Measurements from ENCODE around the gene PSG7.
"Not testable (repeated sequence)": the region's sequence is repeated elsewhere in the genome, so short reads cannot be mapped to it uniquely, and the experiment has no call there.

PSG7 gene

DNA sequence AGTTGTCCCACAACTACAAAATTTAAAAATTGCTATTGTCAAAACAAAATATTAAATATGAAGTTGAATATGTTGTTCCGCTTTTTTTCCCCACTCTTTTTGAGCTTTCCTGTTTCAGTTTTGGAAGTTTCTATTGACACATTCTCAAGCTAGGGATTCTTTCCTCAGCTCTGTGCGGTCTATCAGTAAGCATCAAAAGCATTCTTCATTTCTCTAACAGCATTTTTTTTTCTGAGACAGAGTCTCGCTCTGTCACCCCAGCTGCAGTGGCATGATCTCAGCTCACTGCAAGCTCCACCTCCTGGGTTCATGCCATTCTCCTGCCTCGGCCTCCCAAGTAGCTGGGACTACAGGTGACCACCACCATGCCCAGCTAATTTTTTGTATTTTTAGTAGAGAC is 24.1 kb downstream of the PSG7 start:
- DNase-seq, result not testable (repeated sequence)

DNA sequence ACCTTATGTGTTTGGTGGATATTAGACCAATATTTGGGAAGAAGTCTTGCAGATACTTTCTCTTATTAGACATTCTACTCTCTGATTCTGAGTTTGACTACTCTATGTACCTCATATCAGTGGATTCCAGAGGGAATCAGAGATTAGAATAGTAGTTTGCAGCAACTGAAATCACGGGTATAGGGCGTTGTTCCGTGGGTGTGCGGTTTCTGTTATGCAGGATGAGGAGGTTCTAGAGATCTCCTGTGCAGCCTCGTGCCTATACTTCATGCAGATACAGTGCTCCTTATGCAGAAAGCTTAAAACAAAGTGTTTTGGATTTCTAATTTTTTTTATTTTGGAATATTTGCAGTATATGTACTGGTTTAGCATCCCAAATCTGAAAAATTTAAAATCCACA is 25.3 kb downstream of the PSG7 start:
- not testable (repeated sequence) for DNase-seq

DNA sequence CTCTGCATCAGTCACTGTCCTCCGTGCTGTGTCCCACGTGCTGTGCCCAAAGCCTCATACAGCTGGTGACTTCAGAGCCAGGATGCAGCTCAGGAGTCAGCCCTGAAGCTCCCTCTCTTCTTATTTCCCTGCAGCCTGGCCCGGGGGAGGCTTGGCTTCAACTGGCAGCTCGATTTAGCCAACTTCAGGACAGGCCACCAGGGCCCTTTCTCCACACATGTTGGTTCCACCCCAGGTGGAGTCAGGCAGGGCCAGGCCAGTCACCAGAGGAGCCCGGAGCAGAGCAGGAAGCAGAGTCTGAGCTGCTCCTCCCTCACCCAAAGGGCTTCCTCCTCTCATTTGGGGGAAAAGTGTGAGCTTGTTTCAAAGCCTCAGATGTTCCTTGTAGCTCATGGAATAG is 30.8 kb downstream of the PSG7 start:
- not testable (repeated sequence) for DNase-seq

DNA sequence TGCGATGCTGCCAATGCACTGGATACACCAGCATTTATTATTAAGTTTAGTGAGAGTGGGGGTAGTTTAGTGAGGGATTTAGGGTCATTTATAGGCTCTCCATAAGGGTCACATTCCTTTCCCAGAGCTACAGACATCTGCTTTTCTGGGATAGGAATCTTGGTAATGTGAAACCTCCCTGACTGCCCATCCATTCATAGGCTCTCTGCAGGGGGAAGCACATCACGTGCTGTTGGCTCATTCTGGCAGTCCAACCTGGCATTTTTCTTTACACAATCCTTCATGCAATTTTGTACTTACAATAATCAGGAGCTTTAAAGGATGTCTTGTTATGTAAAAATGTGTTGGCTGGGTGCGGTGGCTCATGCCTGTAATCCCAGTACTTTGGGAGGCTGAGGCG is 36.4 kb downstream of the PSG7 start:
- DNase-seq, result not testable (repeated sequence)

DNA sequence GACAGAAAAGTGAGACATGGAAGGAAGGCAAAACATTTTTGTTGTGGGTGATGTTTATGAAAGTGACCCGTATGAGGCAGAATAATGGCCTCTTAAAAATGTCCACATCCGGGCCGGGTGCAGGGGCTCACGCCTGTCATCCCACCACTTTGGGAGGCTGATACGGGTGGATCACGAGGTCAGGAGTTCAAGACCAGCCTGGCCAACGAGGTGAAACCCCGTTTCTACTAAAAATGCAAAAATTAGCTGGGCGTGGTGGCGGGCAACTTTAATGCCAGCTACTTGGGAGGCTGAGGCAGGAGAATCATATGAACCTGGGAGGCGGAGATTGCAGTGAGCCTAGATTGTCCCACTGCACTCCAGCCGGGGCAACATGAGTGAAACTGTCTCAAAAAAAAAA is 37.3 kb downstream of the PSG7 start:
- not testable (repeated sequence) for DNase-seq

DNA sequence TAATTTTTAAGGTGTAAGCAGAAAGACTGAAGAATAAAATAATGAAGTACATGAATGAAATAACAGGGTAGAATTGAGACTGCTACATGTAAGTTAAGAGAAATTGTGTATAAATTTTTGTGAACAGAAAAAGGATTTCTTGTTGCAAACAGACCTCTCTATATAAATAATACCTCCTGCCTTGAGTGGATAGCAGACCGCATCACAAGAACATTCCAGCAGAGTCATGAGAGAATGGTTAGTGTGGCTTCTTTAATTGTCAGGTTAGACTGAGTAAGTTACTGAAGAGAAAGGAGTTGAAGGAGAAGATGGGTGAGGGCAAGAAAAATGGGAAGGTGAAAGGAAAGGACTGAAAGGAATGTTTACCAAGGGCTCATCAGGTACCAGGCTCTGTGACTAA is 37.9 kb downstream of the PSG7 start:
- DNase-seq, result not testable (repeated sequence)

DNA sequence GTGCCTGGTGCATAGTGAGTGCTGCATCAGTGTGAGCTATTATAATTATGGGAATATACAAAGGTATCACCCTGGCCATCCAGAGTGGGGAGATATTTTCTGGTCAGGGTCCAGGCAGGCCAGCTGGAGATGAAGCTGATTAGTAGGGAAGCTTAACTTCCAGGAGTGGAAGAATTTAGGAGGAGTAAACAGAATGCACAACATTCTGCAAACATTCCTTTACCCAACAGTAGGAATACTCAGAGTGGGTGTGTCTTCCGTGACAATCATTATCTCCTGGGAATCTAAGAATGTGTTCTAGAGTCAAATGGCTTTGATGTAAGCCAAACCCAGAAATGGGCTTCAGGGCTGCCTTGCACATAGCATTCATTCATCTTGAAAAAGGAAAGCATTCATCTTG is 38.4 kb downstream of the PSG7 start:
- DNase-seq, result not testable (repeated sequence)

DNA sequence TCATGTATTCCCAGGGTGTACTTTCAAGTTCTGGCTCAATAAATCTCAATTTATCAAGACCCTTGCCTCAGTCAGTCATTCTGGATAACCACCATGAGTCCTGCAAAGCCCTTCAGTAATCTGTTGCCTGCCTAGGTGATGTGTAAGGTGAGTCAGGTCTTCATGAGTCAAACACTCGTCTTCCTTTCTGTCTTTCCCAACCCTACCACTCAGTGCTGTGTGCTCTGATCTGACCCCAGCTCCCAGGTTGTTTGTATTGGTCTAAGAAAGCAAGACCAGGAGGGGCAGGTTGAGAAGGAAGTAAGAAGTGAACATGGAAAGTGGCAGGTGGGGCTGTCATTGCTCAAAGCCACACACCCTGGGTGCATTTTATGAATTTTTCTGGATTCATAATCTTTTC is 39.3 kb downstream of the PSG7 start:
- DNase-seq, result not testable (repeated sequence)

DNA sequence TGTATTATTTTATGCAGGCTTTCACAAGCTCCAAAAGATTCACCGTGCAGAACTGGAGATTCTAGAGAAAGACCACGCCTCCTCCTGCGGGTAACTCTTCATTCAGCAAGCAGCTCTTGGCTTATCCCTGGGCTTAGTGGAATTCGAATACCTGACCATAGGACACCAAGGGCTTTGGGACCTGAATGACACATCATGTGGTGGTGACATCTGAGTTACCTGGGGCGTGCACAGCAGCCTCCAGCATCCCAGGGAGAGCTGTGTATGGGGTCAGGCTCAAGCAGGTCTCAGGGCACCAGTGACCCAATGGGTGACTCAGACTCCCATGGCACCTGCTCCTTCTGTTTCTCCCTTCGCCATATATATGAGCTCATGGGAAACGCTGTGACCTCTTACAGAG is 46.6 kb downstream of the PSG7 start:
- DNase-seq, result not testable (repeated sequence)

DNA sequence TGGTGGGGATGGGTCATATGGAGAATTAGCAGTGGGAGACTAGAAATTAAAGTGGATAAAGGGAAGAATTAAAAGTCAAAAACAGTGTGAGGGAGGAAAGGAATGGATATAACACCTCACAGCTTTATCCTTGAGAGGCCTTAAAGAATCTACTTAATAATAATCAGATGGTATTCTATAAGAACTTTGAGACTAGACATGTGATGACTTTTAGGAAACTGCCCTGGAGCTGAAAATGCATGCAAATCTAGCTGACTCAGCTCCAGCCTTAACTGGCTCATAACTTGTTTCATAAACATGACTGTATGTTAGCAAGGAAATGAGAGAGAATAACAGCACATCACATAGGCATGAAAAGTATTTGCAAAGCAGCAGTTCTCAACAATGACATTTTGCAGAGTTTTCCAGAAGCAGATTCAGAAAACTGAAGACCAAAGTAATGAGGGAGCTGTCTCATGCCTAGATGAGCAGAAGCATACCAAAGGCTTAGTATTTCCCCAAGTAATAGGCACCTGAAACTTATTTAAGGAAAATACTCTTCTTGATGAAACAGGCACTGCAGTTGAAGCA is 49.0 kb downstream of the PSG7 start:
- DNase-seq, result not testable (repeated sequence)

DNA sequence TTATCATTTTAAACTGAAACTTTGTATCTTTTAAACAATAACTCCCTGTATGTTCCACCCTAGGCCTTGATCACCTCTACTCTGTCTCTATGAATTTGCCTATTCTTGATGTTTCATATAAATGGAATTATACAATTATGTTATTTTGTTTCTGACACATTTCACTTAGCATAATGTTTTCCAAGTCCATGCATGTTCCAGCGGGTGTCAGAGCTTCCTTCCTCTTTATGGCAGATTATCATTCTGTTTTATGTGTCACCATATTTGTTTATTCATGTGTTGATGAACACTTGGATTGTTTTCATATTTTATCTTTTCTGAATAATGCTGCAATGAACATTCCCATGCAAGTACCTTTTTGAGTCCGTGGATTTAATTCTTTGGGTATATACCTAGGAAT is 54.3 kb downstream of the PSG7 start:
- DNase-seq, result not testable (repeated sequence)

DNA sequence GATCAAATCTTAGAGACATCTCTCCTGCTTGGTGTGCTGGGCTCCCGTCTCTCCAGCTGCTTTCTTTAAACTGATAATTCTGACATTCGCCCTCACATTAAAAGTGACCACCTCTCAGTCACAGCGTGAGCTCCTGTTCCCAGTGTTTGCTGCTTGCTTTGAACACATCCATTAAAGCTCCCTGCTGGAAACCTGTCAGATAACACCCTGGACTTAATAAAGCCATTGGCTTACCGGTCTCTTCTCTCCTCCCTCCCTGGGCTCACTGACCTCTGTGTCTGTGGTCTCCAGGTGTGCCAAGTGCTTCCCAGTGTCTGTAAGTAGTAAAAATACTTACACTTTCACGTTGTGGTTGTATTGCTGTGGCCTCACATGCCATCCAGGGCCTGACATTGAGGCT is 55.0 kb downstream of the PSG7 start:
- not testable (repeated sequence) for DNase-seq

DNA sequence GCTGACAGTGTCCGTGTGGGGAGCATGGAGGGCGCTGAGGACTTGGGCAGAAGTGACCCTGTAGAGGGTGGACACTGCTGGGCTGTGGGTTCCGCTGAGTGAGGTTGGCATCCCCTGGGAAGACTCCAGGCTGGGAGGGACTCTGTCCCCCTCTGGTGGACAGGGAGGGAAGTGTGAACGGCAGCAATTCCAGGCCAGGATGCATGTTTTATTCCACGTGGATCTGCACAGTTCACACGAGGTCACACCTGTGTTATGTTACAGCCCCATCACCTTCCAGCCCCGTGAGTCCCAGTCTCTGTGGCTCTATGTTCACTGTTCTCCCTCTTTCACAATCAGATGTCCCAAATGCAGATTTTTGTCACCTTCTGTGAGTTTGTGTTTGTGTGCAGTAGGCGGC is 55.7 kb downstream of the PSG7 start:
- DNase-seq, result not testable (repeated sequence)

DNA sequence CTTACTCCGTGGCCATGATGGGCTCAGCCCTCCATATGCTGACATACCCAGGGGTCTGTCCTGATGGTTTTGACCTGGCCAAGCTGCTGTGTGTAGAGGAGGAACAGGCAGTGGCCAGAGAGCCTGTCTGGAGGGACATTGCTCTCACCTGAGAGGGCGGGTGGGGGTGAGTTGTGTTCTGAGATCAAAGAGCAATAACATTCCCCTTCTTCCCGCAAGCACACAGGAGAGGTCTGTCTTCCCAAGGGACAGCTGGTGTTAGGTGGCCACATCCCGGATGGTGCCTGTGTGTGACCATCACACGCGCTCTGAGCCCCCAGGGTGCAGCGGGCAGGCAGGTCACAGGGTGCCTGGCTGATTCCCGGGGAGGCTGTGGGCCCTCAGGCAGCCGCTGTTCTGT is 56.4 kb downstream of the PSG7 start:
- not testable (repeated sequence) for DNase-seq

DNA sequence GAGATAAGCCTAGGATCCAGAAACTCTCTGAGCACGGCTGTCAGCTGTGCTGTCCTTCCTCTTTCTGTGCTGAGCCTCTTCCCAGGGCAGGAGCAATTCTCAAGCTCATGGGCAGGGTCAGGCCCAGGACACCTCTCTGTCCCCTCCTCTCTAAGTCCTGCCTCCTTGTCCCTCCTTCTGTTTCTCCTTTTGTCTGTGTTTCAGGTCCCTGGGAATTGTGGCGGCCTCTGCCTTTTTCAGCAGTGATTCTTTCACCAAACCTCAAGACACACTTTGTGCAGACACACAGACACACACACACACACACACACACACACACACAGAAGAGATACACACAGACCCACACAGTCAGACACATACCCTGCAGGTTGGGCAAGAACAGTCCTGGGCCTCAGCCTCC is 57.4 kb downstream of the PSG7 start, which contains the start of gene PSG1:
TSS of gene PSG1 (minus strand) at position 101 of the 400 bp plus-strand sequence. CDS start 132 bp downstream, outside the sequence.
- no peak for DNase-seq

DNA sequence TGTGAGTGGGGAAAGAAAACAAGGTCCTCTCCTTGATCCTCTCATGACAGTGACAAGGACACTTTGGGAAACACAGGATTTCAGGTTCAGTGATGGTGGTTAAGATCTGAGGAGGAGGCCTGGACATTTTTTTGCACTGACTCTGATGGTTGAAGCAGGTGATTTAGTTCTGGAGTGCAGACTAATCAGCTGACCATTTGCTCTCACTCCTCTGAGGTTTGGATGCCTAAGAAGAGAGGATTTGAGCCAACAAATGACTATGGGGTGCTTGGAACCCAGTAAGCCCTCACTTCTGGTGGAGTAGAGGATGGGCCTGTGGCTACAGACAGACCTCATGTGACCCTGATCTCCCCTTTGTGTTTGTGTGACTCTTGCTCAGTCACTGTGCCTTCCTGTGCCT is 60.4 kb downstream of the PSG7 start:
- not testable (repeated sequence) for DNase-seq

DNA sequence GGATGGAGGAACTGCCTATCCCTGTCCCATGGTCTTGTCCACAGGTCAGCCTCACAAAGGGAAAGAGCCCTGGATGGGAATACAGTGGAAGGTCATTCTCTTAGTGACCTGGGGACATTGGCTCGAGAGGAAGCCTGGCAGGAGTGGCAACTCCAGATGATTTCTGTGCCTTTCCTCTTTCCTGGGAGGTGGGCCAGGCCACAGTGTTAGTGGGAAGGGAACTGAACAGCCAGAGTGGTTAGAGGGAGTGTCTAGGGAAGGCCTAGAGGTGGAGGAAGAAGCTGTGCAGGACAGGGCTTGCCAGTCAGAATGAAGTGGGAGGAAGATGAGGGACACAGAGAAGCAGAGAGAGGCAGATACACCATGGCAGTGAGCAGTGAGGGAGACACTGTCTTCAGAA is 61.1 kb downstream of the PSG7 start:
- not testable (repeated sequence) for DNase-seq

DNA sequence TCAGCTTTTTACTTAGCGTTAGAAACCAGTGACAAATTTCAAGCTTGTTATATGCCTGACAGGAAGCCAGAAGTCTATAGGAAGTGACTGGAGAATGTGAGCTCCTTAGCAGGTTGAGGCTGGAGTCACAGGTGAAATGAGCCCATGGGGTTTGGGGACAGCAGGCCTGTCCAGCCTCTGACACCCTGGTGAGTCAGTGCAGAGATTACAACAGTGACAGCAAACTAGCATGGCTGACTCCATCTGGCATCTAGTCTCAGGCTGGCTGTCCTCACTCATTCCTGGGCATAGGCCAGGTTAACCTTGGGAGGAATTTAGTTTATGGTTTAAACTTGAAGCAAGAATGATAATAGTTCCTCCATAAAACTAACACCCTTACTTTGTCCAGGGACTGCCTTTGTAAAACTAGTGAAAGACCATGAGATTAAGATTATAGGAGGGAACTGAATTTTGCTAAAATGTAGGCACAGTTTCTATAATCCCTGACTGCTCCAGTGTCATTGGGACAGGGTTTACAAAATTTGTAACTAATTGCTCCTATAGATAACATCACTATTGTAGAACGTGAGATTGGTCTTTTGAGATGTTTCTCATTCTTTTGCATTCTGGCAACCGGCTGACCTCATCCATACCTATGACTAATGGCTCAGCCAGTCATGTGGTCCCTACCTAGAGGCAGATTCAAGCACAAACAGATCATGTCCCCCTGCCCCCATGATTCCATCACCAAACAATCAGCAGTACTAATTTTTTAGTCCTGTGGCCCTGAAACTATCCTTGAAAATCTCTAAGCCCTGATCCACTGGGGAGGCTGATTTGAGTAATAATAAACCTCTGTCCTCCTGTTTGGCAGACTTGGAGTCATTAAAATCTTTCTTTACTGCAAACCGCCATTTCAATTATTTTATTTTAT is 61.9 kb downstream of the PSG7 start:
- DNase-seq, result not testable (repeated sequence)

DNA sequence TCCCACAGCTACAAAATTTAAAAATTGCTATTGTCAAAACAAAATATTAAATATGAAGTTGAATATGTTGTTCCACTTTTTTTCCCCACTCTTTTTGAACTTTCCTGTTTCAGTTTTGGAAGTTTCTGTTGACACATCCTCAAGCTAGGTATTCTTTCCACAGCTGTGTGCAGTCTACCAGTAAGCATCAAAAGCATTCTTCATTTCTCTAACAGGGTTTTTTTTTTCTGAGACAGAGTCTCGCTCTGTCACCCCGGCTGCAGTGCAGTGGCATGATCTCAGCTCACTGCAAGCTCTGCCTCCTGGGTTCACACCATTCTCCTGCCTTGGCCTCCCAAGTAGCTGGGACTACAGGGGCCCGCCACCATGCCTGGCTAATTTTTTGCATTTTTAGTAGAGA is 62.9 kb downstream of the PSG7 start:
- not testable (repeated sequence) for DNase-seq
